ENCODE data around the gene TUBG2.

TUBG2 gene

DNA sequence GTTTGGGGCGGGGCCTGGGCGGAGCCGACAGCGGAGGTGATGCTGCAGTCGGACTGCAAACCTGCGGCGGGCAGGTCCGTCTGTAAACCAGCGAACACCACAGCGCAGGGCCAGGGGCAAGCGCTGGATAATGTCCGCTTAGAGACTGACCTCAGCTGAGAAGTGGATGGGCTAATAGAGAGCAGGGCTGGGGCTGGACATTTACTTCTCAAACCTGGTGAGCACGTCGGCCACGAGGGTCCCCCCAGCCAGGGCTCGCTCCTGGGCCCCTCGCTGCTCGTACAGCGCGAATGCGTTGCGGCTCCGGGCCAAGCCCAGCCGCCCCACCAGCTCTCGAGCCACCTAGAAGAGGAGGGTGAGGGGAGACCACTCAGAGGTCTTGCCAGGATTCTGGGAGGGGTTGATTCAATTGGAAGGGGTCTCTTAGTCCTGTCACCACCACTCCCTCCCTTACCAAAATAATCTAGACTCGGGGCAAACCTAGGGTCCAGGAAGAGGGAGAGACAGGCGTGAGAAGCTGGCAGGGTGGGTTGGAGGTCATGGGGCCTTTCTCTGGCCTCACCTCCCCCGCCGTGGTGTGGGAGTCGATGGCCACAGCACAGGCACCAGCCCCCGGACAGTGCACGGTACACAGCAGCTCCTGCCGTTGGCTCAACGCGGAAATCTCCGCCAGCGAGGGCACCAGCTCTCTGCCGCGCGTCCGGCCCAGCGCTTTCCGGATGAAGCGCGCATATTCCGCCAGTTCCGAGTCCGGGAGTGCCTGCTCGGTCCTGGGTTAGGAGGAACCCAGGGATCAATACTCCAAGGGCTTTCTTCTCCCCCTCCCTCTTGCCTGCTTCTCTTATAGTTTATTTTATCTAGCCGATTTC is 11.9 kb downstream of the TUBG2 start:
- no peaks in the 10 kb centered on the region for H3K9me3 ChIP-seq (ENCODE audit: insufficient read depth, low read length)
- no peaks in the 10 kb centered on the region for H4K20me1 ChIP-seq (ENCODE audit: low read depth, low read length)
- H2AFZ ChIP-seq (ENCODE audit: low read depth, low read length, severe bottlenecking) = no peak overlapping the region
- no peaks in the 10 kb centered on the region for H3K27me3 ChIP-seq (ENCODE audit: low read length)
- no peak overlapping the region for H3K4me3 ChIP-seq (ENCODE audit: insufficient read depth, low read length, poor library complexity, severe bottlenecking)
- no peaks in the 10 kb centered on the region for H3K36me3 ChIP-seq (ENCODE audit: low read length)
- H3K4me2 ChIP-seq (ENCODE audit: low read depth, low read length, poor library complexity, severe bottlenecking) = no peak overlapping the region
- H3F3A ChIP-seq (ENCODE audit: insufficient read depth) = no peaks in the 10 kb centered on the region
- H3K79me2 ChIP-seq (ENCODE audit: insufficient read depth, low read length) = no peaks in the 10 kb centered on the region
- TF ChIP-seq, protein P1, sequence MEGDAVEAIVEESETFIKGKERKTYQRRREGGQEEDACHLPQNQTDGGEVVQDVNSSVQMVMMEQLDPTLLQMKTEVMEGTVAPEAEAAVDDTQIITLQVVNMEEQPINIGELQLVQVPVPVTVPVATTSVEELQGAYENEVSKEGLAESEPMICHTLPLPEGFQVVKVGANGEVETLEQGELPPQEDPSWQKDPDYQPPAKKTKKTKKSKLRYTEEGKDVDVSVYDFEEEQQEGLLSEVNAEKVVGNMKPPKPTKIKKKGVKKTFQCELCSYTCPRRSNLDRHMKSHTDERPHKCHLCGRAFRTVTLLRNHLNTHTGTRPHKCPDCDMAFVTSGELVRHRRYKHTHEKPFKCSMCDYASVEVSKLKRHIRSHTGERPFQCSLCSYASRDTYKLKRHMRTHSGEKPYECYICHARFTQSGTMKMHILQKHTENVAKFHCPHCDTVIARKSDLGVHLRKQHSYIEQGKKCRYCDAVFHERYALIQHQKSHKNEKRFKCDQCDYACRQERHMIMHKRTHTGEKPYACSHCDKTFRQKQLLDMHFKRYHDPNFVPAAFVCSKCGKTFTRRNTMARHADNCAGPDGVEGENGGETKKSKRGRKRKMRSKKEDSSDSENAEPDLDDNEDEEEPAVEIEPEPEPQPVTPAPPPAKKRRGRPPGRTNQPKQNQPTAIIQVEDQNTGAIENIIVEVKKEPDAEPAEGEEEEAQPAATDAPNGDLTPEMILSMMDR (IDR thresholded peaks at IDR 0.05; ENCODE audit: insufficient read depth, low read length, poor library complexity, severe bottlenecking) = no peak
- TF ChIP-seq EZH2phosphoT487 (conservative IDR thresholded peaks at IDR 0.05; ENCODE audit: low read length) = no peak
- H3K27ac ChIP-seq (ENCODE audit: low read depth, low read length) = no peak overlapping the region
- H3K9ac ChIP-seq (ENCODE audit: low read length) = no peak overlapping the region
- H3K9me2 ChIP-seq (replicated peaks; ENCODE audit: insufficient read depth, low read length) = no peaks in the 10 kb centered on the region

DNA sequence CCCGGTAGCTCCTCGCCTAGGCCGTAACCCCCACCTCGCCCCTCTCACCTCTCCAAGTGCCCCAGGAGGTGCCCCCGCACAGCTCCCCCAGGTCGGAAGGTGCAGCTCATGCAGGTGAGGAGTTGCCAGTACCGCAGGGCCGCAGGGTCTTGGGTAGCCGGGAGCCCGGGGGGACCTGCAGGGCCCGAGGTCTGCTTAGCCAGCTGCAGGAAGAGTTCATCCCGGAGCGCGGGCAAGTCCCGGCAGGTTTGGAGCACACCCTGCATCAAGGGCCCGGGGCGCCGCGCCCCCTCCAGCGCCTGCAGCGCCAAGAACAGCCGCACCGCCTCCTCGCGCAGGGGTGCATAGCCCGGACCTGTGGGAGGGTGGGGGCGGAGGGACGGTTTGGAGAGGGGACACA is 13.0 kb downstream of the TUBG2 start:
- H3K27ac ChIP-seq (ENCODE audit: low read depth, low read length) = no peak overlapping the region
- H3K36me3 ChIP-seq (ENCODE audit: low read length) = no peaks in the 10 kb centered on the region
- no peak overlapping the region for H2AFZ ChIP-seq (ENCODE audit: low read depth, low read length, severe bottlenecking)
- H3K4me3 ChIP-seq (ENCODE audit: insufficient read depth, low read length, poor library complexity, severe bottlenecking) = no peak overlapping the region
- TF ChIP-seq, protein P1 (IDR thresholded peaks at IDR 0.05; ENCODE audit: insufficient read depth, low read length, poor library complexity, severe bottlenecking) = no peak
- TF ChIP-seq EZH2phosphoT487 (conservative IDR thresholded peaks at IDR 0.05; ENCODE audit: low read length) = no peak
- H3K9ac ChIP-seq (ENCODE audit: low read length) = no peak overlapping the region
- H3K9me2 ChIP-seq (replicated peaks; ENCODE audit: insufficient read depth, low read length) = no peaks in the 10 kb centered on the region
- no peaks in the 10 kb centered on the region for H3K27me3 ChIP-seq (ENCODE audit: low read length)
- H3F3A ChIP-seq (ENCODE audit: insufficient read depth) = no peaks in the 10 kb centered on the region
- no peaks in the 10 kb centered on the region for H3K9me3 ChIP-seq (ENCODE audit: insufficient read depth, low read length)
- H3K4me2 ChIP-seq (ENCODE audit: low read depth, low read length, poor library complexity, severe bottlenecking) = no peak overlapping the region
- no peaks in the 10 kb centered on the region for H3K79me2 ChIP-seq (ENCODE audit: insufficient read depth, low read length)
- no peaks in the 10 kb centered on the region for H4K20me1 ChIP-seq (ENCODE audit: low read depth, low read length)

DNA sequence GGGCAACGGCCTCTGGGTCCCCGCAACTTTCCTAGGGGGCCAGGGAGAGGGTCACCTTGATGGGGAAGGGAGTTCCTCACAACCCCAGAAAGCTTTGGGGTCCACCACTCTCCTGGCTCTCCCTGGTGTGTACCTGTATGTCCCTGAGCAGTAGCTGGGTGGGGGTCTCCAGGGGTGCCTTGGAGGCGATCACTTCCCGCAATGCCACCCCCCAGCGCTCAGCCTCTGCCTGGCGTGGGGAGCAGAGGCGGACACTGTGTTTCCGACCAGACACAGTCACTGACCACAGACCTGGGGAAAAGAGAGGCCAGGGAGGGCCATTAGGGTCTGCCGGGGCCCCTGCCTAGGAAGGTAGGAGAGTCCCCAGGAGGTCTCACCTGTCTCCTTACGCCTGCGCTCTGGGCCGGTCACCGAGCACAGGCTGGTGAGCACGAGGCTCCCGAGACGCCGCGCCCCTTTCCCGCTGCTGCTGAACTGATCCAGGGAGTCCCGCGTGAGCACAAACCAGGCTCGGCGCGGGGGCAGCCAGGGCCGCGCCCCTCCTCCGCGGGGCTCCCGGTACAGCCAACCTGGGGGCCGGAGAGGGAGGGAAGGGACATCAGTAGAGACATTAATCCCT is 14.3 kb downstream of the TUBG2 start:
- H3K36me3 ChIP-seq (ENCODE audit: low read length) = no peaks in the 10 kb centered on the region
- H3F3A ChIP-seq (ENCODE audit: insufficient read depth) = peaks cover under 1% of the 10 kb centered on the region; the same call in 1 of the 2 replicates
- H3K27ac ChIP-seq (ENCODE audit: low read depth, low read length) = no peak overlapping the region
- no peak overlapping the region for H3K9ac ChIP-seq (ENCODE audit: low read length)
- no peaks in the 10 kb centered on the region for H3K27me3 ChIP-seq (ENCODE audit: low read length)
- H3K79me2 ChIP-seq (ENCODE audit: insufficient read depth, low read length) = no peaks in the 10 kb centered on the region
- H3K4me2 ChIP-seq (ENCODE audit: low read depth, low read length, poor library complexity, severe bottlenecking) = no peak overlapping the region
- no peaks in the 10 kb centered on the region for H3K9me2 ChIP-seq (replicated peaks; ENCODE audit: insufficient read depth, low read length)
- H2AFZ ChIP-seq (ENCODE audit: low read depth, low read length, severe bottlenecking) = no peak overlapping the region
- no peaks in the 10 kb centered on the region for H4K20me1 ChIP-seq (ENCODE audit: low read depth, low read length)
- H3K4me3 ChIP-seq (ENCODE audit: insufficient read depth, low read length, poor library complexity, severe bottlenecking) = no peak overlapping the region
- TF ChIP-seq EZH2phosphoT487 (conservative IDR thresholded peaks at IDR 0.05; ENCODE audit: low read length) = no peak
- TF ChIP-seq, protein P1 (IDR thresholded peaks at IDR 0.05; ENCODE audit: insufficient read depth, low read length, poor library complexity, severe bottlenecking) = no peak
- no peaks in the 10 kb centered on the region for H3K9me3 ChIP-seq (ENCODE audit: insufficient read depth, low read length)
